ENCODE results near the gene TNIK.

Gene TNIK

GRCh38 chr3:171251835-171252234 lies 208.4 kb downstream of the TNIK start:
- no peak for TF ChIP-seq FOXP2 (optimal IDR thresholded peaks at IDR 0.05; ENCODE audit: borderline replicate concordance, extremely low read depth, extremely low read length, insufficient read depth)
- no peak for TF ChIP-seq REST (IDR thresholded peaks at IDR 0.05; ENCODE audit: insufficient read depth in 1 of 2, low read depth in 2 of 2, low read length in 2 of 2)
- TF ChIP-seq TAF1 (IDR thresholded peaks at IDR 0.05; ENCODE audit: borderline replicate concordance, insufficient read depth, low read length), result no peak
- TF ChIP-seq SIN3A (IDR thresholded peaks at IDR 0.05; ENCODE audit: borderline replicate concordance, insufficient read depth, low read length), result no peak
- TF ChIP-seq POLR2AphosphoS5 (IDR thresholded peaks at IDR 0.05; ENCODE audit: low read depth, low read length), result no peak

GRCh38 chr3:171250444-171250843 lies 209.8 kb downstream of the TNIK start:
- TF ChIP-seq TAF1 (IDR thresholded peaks at IDR 0.05; ENCODE audit: borderline replicate concordance, insufficient read depth, low read length), result no peak
- TF ChIP-seq FOXP2 (optimal IDR thresholded peaks at IDR 0.05; ENCODE audit: borderline replicate concordance, extremely low read depth, extremely low read length, insufficient read depth), result no peak
- no peak for TF ChIP-seq POLR2AphosphoS5 (IDR thresholded peaks at IDR 0.05; ENCODE audit: low read depth, low read length)
- TF ChIP-seq SIN3A (IDR thresholded peaks at IDR 0.05; ENCODE audit: borderline replicate concordance, insufficient read depth, low read length), result no peak
- no peak for TF ChIP-seq REST (IDR thresholded peaks at IDR 0.05; ENCODE audit: insufficient read depth in 1 of 2, low read depth in 2 of 2, low read length in 2 of 2)

- no peak for TF ChIP-seq SIN3A (IDR thresholded peaks at IDR 0.05; ENCODE audit: borderline replicate concordance, insufficient read depth, low read length)
- TF ChIP-seq TAF1 (IDR thresholded peaks at IDR 0.05; ENCODE audit: borderline replicate concordance, insufficient read depth, low read length), result no peak
- TF ChIP-seq FOXP2 (optimal IDR thresholded peaks at IDR 0.05; ENCODE audit: borderline replicate concordance, extremely low read depth, extremely low read length, insufficient read depth), result no peak
- no peak for TF ChIP-seq REST (IDR thresholded peaks at IDR 0.05; ENCODE audit: insufficient read depth in 1 of 2, low read depth in 2 of 2, low read length in 2 of 2)
- no peak for TF ChIP-seq POLR2AphosphoS5 (IDR thresholded peaks at IDR 0.05; ENCODE audit: low read depth, low read length)
These were observed 211.0 kb downstream of the TNIK start for GRCh38 chr3:171249245-171249644.

- TF ChIP-seq REST (IDR thresholded peaks at IDR 0.05; ENCODE audit: insufficient read depth in 1 of 2, low read depth in 2 of 2, low read length in 2 of 2) (no peak), TAF1 (IDR thresholded peaks at IDR 0.05; ENCODE audit: borderline replicate concordance, insufficient read depth, low read length) (no peak), POLR2AphosphoS5 (IDR thresholded peaks at IDR 0.05; ENCODE audit: low read depth, low read length) (no peak), FOXP2 (optimal IDR thresholded peaks at IDR 0.05; ENCODE audit: borderline replicate concordance, extremely low read depth, extremely low read length, insufficient read depth) (no peak), SIN3A (IDR thresholded peaks at IDR 0.05; ENCODE audit: borderline replicate concordance, insufficient read depth, low read length) (no peak)
These were observed 211.6 kb downstream of the TNIK start for GRCh38 chr3:171248426-171249111.

Measured in PFSK-1 (cell line).